ENCODE data around the gene OR6B2.

GRCh38 chr2:240030379-240031094, at the start of gene OR6B2:
- TF ChIP-seq POLR2A (IDR thresholded peaks at IDR 0.05) (no peak), CTCF (IDR thresholded peaks at IDR 0.05) (no peak)

All from ovary (tissue), 3 donors.